EH (cell line): ENCODE data around the gene ZFP92.
"Not testable (repeated sequence)": the region's sequence is repeated elsewhere in the genome, so short reads cannot be mapped to it uniquely, and the experiment has no call there.

Experiments
- DNase-seq: peaks from one replicate; pipeline ENCODE4 v3.0.0-alpha.2; 2015; ENCODE audit warnings: low read depth

The ZFP92 gene, protein sequence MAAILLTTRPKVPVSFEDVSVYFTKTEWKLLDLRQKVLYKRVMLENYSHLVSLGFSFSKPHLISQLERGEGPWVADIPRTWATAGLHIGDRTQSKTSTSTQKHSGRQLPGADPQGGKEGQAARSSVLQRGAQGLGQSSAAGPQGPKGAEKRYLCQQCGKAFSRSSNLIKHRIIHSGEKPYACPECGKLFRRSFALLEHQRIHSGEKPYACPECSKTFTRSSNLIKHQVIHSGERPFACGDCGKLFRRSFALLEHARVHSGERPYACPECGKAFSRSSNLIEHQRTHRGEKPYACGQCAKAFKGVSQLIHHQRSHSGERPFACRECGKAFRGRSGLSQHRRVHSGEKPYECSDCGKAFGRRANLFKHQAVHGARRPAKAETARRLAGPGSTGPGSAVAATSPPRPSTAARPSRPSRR

DNA sequence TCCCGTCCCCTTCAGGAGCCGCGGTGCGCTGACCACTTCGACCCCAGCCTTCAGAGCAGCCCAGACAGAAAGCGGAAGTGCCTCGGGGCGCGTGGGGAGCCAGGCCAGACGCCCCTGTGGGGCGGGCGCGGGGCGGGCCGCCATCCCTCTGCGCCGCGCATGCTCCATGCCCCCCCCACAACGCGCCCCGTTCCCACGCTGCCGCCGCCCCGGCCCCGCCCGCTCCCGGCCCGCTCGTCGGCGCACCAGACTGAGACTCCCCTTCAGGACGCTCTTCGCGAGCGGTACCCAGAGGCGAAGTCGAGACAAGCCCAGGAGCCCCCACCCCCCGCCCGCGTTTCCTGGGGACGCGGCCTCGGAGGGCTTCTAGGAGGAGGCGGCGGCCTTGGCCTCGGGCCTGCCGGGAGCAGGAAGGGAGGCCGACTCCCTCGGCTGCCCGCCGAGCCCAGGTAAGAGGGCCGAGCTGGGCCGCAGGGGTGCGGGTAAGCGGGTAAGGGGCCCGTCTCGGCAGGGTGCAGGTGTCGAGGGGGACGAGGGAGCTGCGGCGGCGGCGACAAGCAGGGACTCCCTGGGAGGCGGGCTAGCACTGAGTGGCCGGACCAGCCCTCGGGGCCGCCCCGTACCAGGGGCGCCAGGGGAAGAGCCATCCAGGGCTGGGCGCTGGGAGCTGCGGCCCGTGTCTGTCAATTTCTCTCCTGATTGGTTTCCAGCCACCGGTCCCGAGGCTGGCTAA, at the start of gene ZFP92:
Gene ZFP92 (plus strand): TSS at position 218 of the 733 bp plus-strand sequence. CDS start 6,851 bp downstream, outside the sequence.
- peak; percentile 25 for DNase-seq

DNA sequence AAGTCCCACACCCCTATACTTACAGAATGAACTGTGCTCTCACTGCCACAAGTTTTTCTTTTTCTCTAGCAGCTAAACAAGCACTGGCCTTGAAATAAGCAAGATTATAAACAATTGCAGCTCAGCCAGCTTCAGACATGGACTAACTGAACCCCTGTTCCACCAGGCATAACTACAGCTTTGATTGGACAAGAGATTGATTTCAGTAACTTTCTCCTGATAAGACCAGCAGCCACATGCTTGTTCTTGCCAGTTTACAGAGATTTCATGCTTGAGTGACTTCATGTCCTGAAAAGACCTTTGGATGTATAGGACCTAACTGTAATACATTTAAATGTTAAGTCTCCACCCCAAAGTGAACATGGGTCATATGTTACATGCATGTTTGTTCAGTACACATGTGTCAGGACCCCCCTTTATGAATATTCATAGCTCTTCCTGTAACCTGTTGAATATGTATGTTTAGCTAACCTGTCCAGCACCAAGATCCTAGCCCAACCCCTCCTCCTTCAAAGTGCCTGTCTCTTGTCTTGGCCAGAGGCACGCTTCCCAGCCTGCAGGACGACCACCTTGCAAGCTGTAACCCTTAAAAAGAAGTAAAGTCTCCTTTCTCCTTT, 49.4 kb upstream of the ZFP92 start:
- no peak for DNase-seq

DNA sequence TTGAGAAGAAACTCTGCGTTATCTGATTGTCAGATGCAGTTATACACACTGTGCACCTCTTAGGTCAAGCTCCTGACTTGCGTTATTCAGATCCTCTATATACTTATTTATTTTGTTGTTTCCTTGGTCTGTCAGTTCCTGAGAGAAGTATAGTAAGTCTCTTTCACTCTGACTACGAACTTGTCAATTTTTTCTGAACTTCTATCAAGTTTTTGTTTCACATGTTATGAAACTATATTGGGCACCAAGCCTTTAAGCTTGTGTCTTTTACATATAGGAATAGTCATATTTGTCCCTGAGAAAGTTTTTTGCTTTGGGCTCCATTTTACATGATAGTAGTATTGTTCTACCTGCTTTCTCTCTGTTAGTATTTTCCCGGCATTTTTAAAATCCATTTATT, 45.6 kb upstream of the ZFP92 start:
- no peak for DNase-seq

DNA sequence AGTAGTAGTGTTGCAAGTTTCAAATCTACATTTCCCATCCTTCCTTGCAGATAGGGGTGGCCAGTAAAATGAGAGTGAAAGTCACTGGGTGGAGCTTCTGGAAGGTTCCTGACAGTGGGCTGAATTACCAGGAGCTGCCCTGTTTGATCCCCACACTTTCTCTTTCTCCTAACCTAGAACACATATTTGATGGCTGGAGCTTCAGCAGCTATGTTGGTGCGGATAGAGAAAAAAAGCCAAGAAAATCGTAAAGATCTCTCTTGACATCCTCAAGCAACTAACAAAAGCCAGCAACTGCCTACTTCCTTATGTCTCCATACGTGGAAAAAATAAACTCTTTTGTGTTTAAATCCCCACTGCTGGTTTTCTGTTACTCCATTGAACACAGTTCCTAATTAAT, 45.2 kb upstream of the ZFP92 start:
- no peak for DNase-seq

DNA sequence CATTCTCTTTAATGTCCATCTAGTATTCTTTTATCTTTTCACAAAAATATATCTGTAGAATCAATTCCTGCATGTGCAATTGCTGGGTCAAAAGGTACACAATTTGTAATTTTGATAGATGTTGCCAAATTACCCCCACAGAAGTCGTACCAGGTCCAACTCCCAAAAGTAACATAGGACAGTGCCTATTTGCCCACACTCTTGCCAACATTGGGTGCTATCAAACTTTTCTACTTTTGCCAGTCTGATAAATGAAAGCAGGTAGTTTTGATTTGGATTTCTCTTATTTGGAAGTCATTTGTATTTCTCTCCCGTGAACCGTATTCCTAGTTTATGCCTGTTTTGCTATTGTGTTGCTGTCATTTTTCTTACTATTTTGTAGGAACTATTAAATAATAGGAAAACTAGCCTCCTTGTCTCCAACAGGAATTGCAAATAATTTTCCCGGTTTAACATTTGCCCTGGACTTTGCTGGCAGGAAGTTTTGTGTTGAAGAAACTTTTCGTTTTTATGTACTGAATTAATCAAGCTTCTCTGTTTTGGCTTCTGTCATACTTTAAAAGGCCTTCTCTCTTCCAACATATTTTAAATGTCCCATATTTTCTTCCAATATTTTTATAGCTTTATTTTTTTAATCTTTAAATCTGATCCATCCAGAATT, 44.3 kb upstream of the ZFP92 start:
- no peak for DNase-seq

DNA sequence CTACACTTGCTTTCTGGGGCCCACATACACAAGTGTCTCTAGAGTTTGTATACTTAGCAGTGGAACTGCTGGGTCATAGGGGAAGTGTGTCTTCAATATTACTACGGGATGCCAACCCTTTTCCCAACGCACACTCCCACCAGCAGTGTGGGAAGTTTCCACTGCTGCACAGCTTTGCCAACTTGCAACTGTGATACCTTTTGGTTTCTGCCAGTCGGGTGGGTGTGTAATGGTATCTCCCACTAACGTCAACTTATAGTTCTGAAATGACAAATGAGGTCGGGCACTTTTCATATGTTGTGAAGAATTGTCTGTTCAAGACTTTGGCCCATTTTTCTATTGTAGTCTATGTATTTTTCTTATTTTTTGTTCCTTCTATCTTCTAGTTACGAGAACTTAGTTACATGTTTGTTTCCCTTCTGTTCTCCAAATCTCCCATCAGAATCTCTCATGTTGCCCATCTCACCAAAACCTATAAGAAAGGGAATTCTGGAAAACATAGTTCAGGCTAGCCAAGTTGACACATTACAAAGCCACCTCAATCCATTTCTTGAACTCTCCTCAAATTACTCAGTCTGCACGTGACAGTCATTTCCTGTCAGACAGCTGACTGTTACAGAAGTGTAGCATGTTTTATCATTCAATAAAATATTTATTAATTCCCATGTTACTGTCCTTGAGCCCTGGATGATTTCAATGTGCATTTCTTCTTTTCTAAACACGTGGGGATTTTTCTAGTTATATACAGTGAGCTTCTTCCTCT, 40.8 kb upstream of the ZFP92 start:
- peak; percentile 21 for DNase-seq

DNA sequence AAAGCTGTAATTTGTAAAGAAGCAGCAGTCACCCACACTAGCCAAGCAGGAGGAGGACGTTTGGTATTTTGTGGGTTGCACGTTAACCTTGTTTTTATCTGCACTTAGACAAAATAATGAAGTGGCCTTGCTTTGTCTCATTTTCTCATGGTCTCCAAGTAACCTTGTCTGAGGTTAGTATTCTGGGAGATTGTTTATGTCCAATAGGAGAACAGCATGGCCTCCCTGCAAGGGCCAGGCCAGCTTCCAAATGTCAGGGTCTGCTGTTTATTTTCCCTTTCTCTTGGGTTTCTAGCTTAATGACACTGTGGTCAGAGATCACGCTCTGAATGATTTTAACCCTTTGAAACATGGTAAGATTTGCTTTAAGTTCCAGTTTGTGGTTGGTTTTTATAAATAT, 40.0 kb upstream of the ZFP92 start:
- peak; percentile 12 for DNase-seq

DNA sequence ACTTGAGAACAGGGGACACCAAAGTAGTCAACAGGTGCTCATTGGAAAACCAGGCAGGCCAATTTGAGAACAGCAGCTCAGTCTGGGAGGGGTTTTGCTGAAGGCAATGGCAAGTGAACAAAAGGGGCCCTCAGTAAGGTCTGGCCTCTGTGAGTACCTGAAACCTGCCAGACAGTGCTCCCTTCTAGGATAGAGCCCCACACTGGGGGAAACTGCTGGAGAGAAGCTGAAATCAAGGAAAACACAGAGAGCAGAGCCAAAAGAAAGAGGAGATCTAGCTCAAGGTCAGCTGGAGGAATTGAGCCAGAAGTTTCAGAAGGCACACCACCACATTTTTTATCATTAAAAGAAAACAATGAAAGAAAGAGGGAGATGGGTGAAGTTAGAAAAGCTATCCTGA, 38.3 kb upstream of the ZFP92 start:
- no peak for DNase-seq

DNA sequence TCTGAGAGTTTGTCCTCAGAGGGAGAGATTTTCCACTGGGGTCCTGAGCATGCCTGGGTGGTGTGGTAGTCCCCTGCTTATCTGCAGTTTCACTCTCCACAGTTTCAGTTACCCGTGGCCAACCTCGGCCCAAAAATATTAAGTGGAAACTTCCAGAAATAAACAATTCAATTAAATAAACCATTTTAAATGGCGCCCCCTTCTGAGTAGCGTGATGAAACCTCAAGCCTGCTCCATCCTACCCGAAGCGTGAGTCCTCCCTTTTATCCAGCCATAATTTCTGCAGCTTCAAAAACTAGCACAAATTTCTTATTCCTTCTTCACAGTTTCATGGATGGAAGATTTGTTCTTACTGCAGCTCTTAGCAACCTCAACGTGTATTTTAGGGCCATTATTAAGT, 36.8 kb upstream of the ZFP92 start:
- DNase-seq: no peak

DNA sequence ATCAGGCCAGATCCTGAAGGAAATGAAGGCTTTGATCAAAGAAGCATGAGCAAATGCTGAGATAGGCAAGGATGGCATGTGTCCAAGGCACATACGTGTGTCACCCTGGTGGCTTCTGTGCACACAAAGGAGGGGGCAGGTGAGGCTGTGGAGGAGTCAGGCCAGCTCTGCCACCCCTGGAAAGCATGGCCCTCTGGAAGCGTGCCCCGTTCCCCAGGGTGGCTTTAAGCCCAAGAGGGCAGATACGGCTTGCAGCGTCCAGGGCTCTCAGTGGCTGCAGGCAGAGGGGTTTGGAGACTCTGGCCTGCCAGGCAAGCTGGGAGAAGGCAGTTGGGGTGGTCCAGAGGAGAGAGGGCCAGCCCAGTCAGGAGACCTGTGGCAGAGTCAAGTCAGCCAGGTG, 35.7 kb upstream of the ZFP92 start:
- no peak for DNase-seq

DNA sequence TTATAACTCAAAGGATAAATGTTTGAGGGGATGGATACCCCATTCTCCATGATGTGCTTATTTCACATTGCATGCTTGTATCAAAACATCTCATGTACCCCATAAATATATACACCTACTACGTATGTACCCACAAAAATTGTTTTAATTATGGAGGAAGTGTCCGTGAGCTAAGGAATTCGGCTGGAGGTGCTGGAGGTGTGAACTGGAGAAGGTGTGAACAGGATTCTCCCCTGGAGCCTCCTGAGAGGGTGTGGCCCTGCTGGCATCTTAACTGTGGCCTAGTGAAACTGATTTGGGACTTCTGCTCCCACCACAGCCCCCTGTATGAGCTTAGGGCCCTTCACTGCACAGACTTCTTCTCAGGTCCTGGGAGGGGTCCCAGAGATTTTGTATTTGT, 33.5 kb upstream of the ZFP92 start:
- DNase-seq: no peak

DNA sequence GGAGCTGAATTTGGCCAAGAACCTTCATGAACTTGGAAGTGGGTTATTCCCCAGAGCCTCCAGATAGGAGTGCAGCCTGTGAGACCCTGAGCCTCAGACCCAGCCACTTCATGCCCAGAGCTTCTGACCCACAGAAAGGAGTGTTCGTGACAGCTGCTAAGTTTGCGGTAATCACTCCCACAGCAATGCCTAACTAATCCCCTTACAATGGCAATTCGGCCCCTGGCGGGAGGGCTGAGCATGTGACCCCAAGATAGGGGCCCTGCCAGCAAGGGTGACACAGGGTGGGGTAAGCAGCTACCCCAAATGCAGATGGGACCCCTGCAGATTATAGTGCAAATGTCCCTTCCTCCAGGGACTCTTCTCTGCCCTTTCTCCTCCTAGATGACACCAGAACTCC, 32.7 kb upstream of the ZFP92 start:
- no peak for DNase-seq

DNA sequence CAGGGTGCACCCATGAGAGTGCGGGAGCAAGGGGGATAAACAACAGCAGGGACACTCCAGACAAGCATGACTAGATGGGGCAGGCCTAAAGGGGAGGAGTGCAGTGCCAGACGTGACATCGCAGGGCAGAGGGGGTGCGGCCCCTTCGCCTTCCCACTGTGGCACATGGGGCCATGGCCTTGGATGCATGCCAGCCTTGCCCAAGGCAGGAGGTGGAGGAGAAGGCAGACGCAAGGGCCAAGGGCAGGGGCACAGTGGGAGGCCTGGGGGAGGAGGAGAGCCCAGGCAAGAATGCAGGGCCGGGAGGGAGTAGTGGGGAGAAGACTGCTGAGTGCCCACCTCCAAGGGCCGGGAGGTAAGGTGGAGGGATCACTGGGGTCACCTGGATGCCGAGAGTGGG, 31.8 kb upstream of the ZFP92 start:
- no peak for DNase-seq

DNA sequence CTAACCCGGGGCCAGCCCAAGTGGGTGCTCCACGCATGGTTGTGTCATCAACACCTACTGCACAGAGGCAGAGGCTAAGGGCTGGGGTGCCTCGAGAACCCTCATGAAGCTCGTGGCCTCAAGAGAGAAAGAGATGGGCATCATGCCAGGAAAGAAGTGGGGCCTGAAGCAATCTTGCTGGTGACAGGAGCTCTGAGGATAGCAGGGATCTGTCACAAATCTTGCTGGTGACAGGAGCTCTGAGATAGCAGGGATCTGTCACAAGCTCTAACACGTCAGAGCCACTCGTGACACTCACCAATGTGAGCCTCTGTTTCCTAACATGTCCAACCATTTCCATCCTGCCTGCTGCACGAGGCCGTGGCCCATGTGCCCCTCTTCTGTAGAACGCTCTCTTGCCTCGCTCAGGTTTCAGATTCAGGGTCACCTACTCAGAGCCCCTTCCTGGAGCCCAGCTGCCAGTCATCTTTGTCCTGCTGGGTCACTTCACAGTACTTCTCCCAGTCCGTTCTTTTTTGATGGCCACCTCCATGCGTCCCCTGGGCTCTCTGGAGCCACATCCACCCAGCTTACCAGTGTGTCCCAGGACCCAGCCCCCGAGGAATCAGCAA, 31.2 kb upstream of the ZFP92 start:
- DNase-seq: no peak

DNA sequence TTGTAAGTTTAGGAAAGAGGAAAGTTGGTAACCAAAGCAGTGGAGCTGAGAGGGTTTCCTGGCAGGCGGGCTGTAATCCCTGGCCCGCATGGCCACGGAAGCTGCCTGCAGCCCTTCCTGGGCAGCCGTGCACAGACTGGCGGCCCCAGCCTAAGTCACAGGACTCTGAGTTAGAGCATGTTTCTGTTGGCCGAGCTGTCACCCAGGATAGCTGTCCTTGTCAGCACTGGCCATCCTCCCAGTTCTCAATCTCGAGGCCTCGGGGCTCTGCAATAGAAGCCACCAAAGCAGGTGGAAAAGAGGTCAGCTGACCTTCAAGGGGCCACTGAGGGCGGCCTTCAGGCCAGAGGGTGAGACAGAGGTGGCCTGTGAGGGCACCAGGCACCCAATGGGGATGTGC, 30.6 kb upstream of the ZFP92 start:
- no peak for DNase-seq

DNA sequence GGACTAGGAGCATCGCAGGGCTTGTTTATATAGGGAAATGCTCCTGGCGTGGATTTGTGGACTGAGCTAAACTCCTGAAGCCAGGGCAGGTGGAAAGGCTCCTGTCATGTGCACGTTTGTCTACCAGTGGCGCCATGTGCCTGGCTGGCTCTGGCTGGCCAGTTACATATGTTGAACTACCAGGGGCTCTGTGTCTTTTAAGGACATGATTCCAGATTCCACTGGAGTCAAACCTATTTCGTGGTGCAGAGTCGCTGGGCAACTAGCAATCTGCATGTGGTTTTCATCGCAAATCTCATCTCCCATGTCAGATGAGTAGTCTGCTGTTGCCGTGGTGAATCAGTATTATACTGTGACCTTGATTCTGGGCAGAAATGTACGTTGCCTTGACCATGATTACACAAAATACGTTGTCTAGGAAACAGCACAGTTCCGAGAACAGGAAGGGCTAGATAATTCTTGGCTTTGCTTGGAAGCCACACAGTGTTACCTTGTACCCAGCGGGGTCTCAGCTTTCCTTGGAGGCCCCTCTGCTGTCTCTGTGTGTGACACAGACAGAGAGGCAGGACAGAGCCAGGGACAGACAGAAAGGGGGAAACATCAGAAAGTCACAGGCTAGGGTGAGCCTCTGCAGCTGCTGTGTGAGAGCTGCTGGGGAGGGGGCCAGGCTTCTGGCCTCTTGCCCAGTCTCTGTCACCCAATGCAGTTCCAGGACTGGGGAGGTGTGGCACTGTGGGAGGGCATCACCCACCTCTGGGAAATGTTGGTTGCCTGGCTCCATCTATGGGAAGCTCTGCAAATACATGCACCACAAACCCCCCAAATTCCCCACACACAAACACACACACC, 29.4 kb upstream of the ZFP92 start:
- DNase-seq: peak; percentile 75

DNA sequence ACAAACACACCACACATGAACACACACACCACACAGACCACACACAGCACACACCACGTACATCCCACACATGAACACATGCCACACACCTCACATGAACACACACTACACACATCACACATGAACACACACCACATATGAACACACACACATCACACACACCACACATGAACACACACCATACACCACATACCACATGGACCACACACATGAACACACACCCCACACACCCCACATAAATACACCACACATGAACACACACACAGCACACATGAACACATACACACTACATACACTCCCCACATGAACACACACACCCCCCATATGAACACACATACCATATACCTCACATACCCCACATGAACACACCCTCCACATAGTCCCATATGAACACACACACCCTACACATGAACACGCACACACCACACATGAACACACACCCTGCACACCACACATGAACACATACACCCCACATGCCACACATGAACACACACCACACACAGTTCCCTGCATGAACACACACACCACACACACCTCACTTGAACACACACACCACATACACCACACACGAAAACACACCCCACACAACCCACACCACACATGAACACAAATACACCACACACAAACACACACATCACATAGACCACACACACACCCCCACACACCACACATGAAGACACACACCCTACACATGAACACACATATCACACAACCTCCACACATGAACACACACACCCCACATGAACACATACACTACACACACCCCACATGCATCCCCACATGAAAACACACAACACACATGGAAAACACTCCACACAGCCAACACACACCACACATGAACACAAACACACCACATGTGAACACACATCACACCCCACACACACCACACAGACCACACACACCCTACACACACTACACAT, 28.4 kb upstream of the ZFP92 start:
- no peak for DNase-seq

DNA sequence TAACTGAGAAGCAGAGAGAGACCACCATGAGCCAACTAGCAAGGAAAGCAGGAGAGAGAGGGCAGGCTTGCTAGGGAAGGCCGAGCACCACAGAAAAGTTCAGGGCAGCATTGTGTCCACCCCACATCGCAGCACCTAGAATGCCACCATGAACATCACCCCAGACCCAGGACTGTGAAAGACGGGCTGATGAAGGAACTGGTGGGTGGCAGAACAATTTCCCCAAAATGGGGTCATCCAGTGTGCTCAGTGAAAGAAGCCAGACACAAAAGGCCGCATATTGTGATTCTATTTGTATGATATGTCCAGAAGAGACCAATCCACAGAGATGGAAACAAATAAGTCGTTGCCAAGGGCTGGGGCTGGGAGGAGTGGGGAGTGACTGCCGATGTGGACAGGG, 26.9 kb upstream of the ZFP92 start:
- DNase-seq: no peak

DNA sequence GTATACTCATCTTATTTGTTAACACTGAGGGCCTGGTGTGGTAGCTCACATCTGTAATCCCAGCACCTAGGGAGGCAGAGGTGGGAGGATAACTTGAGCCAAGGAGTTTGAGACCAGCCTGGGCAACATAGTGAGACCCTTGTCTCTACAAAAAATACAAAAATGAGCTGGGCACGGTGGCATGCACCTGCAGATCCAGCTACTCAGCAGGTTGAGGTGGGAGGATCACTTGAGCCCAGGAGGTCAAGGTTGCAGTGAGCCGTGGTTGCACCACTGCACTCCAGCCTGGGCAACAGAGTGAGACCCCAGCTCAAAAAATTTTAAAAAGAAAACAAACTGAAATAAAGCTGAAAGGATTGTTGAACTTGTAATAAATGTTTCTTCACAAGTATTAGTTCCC, 26.3 kb upstream of the ZFP92 start:
- not testable (repeated sequence) for DNase-seq
